Naive thymus-derived CD8-positive, alpha-beta T cell (primary cell): ENCODE data around the gene DLG4. TPM values are rescaled to one million over a fixed set of nuclear protein-coding genes. Genes with fewer than 3 reads are reported as not detected.
"Not testable (repeated sequence)": the region's sequence is repeated elsewhere in the genome, so short reads cannot be mapped to it uniquely, and the experiment has no call there.

Experiments used
- ATAC-seq, 2 donors: fragments of 150-1000 bp; cut with Tn5 transposase in 1 of 2; sonication (Bioruptor Pico), chemical (Tn5 transposase) in 1 of 2; 1 replicate in 1 of 2; 2 replicates in 1 of 2; pipeline ENCODE4 v1.10.0; 2021; ENCODE audit warnings: mild to moderate bottlenecking in 2 of 2, moderate library complexity in 2 of 2
- POLR2A ChIA-PET: fragments of 350-600 bp; sonication (Branson Sonifier 250); formaldehyde crosslinking; loops from one replicate; lab custom pipeline; 2021; ENCODE audit warnings: antibody characterized with exemption; lab: Charles Lee
- DNase-seq, 10 donors: peaks; one replicate each; pipeline versions ENCODE4 v3.0.0 to v3.0.0-alpha.2; 2020 to 2022
- H3K27ac Mint-ChIP-seq, 10 donors: one replicate each; pipeline ENCODE4 v1.8.0; 2020 to 2022; ENCODE audit warnings: mild to moderate bottlenecking in 10 of 10, mixed read lengths in 10 of 10, moderate library complexity in 4 of 10, inconsistent platforms in 1 of 10
- H3K27me3 Mint-ChIP-seq, 5 donors: one replicate each; pipeline ENCODE4 v1.8.0; 2021 to 2022; ENCODE audit warnings: mixed read lengths in 5 of 5
- H3K36me3 Mint-ChIP-seq, 3 donors: one replicate each; pipeline ENCODE4 v1.8.0; 2020 to 2022; ENCODE audit warnings: mixed read lengths in 3 of 3, mild to moderate bottlenecking in 2 of 3, inconsistent platforms in 1 of 3
- H3K4me1 Mint-ChIP-seq, 4 donors: one replicate each; pipeline ENCODE4 v1.8.0; 2021 to 2022; ENCODE audit warnings: mixed read lengths in 4 of 4
- H3K4me3 Mint-ChIP-seq, 10 donors: one replicate each; pipeline ENCODE4 v1.8.0; 2020 to 2022; ENCODE audit warnings: mild to moderate bottlenecking in 10 of 10, mixed read lengths in 10 of 10, moderate library complexity in 6 of 10, inconsistent platforms in 1 of 10
- H3K9me3 Mint-ChIP-seq, 9 donors: one replicate each; pipeline ENCODE4 v1.8.0; 2020 to 2022; ENCODE audit warnings: mixed read lengths in 9 of 9, mild to moderate bottlenecking in 3 of 9, inconsistent platforms in 1 of 9, moderate library complexity in 1 of 9
- polyA plus RNA-seq, 3 donors: library from polyadenylated mRNA; unstranded; fragments of 300-500 nt; fragmentation: Illumina TruSeq; gene quantifications; one replicate each; pipeline ENCODE4 v1.2.3, GENCODE V29; 2021
- total RNA-seq, 8 experiments: library from RNA in 2 of 8; stranded (reverse) in 2 of 8; gene quantifications; one replicate each; pipeline ENCODE4 v1.2.3 and lab custom pipeline; 2021 to 2026

DLG4 gene
- total and polyA plus RNA-seq, 5 experiments from 2014 or later, result 0.24 to 10.2 (median 0.62) TPM

DNA sequence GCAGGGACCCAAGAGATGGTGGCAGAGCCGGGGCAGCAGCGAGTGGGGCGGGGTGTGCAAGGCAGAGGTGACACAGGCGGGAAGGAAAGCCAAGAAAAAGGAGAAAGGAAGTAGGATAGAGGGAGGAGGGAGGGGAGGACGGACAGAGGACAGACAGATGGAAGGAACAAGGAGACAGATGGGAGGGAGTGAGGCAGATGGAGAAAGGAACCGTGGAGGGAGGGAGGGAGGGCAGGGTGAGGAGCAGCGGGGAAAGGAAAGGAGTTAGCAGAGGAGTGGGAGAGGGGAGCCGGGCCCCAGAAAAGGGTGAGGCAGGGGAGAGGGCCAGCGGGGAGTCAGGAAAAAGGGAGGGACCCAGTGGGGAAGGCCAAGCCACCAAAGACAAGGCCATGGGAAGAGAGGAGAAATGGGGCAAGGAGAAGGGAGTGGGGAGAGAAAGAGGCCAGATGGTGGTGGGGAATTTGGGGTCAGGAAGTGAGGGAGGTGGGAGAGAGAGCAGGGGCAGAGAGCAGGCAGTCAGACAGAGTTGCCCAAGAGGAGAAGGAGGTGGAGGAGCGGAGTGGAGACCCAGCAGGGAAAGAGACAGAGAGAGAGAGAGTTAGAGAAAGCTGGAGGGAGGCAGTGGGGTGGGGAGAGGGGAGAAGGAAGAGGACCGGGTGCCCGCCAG is 27.2 kb downstream of the DLG4 start:
- Mint-ChIP-seq H3K27ac (peak overlapping the region in 1 of 10 donors; percentile 34), H3K9me3 (no peaks in the 10 kb centered on the region), H3K4me3 (no peak overlapping the region), H3K36me3 (peaks cover 0 to 23% (median 4%) of the 10 kb centered on the region in 3 donors), H3K4me1 (peaks cover 0 to 4% (median 0%) of the 10 kb centered on the region in 4 donors), H3K27me3 (no peaks in the 10 kb centered on the region)
- no peak for ATAC-seq
- peak in 1 of 10 donors; percentile 19 for DNase-seq
- POLR2A ChIA-PET, result no interaction called here

DNA sequence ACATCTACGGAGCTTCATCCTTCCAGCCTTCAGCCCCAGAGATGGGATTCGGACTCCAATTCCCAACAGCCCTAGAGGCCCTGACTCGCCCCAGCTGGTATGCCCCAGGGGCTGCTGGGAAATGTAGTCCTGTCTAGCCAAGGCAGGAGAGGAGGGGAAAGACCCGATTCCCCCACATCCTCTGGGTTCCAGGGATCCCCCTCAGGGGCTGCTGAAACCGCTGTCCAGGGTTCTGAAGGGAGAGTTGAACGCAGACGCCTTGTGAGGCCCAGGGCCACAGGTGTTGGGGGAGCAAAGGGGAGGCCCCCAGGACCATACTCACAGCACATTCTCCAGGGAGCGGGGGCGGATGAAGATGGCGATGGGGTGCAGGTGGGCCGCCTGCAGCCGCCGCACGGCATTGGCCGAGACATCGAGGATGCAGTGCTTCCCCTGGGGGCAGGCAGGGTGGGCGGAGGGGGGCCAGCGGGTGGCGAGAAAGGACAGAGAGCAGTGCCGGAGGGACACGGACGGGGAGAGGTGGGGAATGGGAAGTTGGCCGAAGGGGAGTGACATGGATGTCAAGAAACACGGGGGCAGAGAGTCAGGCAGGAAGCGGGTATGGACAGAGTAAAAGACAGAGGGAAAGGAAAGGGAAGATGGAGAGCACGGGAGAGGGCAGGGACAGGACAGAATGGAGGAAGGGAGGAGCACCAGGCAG is 27.9 kb downstream of the DLG4 start:
- H3K27me3 Mint-ChIP-seq, result no peaks in the 10 kb centered on the region
- peak; percentile 49 for ATAC-seq
- POLR2A ChIA-PET, result interaction anchor here (0.6 kb wide), 1 partner anchor 10 kb away, joined by 3 read pairs; no protein-coding TSS in a partner anchor

DNA sequence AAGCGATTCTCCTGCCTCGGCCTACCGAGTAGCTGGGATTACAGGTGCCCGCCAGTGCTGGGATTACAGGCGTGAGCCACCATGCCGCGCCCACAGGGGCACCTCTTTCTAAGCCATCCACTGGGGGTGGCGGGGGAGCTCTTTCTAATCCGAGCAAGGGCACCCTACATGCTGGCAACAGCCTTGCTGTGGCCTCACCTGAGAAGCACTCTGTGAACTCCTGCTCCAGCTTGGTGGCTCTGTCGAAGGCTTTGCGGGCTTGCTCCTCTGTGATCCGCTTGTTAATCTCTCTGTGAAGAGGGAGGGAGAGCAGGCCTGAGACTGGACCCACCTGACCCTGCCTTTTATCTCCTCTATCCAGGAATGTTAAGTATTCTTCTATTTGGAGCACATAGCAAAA is 28.6 kb downstream of the DLG4 start:
- peaks cover 4 to 9% (median 6%) of the 10 kb centered on the region in 4 donors for H3K4me1 Mint-ChIP-seq
- POLR2A ChIA-PET, result interaction anchor here (0.6 kb wide), 1 partner anchor 9 kb away, joined by 3 read pairs; no protein-coding TSS in a partner anchor
- H3K9me3 Mint-ChIP-seq, result no peaks in the 10 kb centered on the region
- H3K27ac Mint-ChIP-seq, result no peak overlapping the region
- DNase-seq (peak in 1 of 10 donors; percentile 41), ATAC-seq (no peak)
- H3K4me3 Mint-ChIP-seq, result no peak overlapping the region
- H3K27me3 Mint-ChIP-seq, result no peaks in the 10 kb centered on the region
- peaks cover 0 to 15% (median 2%) of the 10 kb centered on the region in 3 donors for H3K36me3 Mint-ChIP-seq

More for the DNA sequence above, 27.9 kb downstream of the DLG4 start:
- DNase-seq, result peak in 1 of 10 donors; percentile 59
- Mint-ChIP-seq H3K9me3 (no peaks in the 10 kb centered on the region), H3K4me3 (no peak overlapping the region), H3K36me3 (peaks cover 0 to 21% (median 4%) of the 10 kb centered on the region in 3 donors), H3K4me1 (peaks cover 0 to 4% (median under 1%) of the 10 kb centered on the region in 4 donors), H3K27ac (no peak overlapping the region)

DNA sequence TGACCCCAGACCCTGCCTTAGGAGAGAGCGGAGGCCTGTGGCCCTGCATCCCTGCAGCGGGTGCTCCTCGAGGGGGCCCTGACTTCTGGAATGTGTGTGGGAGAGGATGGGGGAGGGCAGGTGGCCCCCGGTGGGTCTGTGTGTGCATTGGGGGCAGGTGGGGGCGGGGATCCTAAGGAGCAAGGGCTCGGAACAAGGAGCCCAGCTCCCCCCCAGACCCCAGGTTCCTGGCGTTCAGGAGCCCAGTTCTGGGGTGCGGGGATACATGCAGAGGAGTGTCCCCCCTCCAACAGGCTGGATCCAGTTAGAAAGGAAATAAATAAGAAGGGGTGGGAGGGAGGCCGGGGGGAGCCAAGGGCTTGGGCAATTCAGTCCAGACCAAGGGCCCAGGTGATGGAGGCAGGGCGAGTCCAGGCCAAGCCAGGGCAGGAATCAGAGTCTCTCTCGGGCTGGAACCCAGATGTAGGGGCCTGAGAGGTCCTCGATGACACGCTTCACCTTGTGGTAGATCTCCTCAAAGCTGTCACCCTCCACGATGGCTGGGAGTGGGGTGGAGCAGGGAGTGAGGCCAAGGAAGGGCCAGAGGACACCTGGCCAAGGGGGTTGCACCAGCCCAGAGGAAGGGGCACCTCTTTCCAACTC is 29.2 kb downstream of the DLG4 start:
- ATAC-seq (no peak), DNase-seq (peak in 1 of 10 donors; percentile 46)
- H3K36me3 Mint-ChIP-seq, result peaks cover 0 to 12% (median 2%) of the 10 kb centered on the region in 3 donors
- no peaks in the 10 kb centered on the region for H3K9me3 Mint-ChIP-seq
- POLR2A ChIA-PET, result no interaction called here
- no peak overlapping the region for H3K27ac Mint-ChIP-seq
- no peak overlapping the region for H3K4me3 Mint-ChIP-seq
- H3K4me1 Mint-ChIP-seq, result peaks cover 4 to 9% (median 6%) of the 10 kb centered on the region in 4 donors
- no peaks in the 10 kb centered on the region for H3K27me3 Mint-ChIP-seq

DNA sequence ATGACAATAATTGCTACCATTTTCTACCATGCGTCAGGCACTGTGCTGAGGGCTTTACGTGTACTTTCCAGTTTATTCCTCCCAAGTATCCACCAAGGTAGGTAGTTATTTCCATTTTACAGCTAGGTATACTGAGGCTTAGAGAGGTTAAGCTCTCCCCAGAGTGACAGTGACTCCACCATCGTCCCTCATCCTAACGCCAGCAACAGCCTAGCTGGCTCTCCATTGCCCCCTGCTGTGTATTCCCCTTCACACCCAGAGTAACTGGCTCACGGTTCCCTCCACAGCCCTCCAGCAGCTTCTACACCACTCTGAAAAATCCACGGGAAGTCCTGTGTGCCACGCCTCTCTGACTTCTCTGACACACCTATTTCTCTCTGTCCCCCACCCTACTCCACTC is 33.4 kb downstream of the DLG4 start:
- Mint-ChIP-seq H3K27ac (peak overlapping the region in 3 of 10 donors; percentile 66 to 82 (median 75)), H3K36me3 (peaks cover 0 to 3% (median 2%) of the 10 kb centered on the region in 3 donors), H3K27me3 (no peaks in the 10 kb centered on the region), H3K4me3 (no peak overlapping the region), H3K4me1 (peaks cover 4 to 7% (median 5%) of the 10 kb centered on the region in 4 donors), H3K9me3 (no peaks in the 10 kb centered on the region)
- POLR2A ChIA-PET, result no interaction called here
- no peak for ATAC-seq
- DNase-seq, result no peak

DNA sequence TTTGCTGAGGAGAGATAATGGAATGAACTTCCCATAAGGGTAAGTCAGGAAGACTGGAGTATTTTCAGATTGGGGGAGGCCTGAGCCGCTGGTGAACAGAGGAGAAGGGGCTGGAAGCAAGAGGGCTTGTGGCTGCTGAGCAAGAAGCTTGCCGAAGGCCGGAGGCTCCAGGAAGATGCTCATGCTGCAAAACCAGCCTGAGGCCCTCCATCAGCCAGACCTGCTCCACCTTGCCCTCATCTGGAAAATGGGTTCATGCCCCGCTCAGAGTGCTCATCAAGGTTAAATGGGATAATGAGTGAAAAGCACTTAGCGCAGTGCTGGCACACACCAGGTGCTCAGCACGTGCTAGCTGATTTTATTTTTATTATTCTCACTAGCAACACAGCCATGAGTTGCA is 35.0 kb downstream of the DLG4 start:
- Mint-ChIP-seq H3K9me3 (no peaks in the 10 kb centered on the region), H3K36me3 (peaks cover 0 to 1% (median 0%) of the 10 kb centered on the region in 3 donors), H3K4me3 (no peak overlapping the region), H3K27me3 (no peaks in the 10 kb centered on the region), H3K27ac (no peak overlapping the region), H3K4me1 (peaks cover 4 to 7% (median 5%) of the 10 kb centered on the region in 4 donors)
- peak in 1 of 10 donors; percentile 31 for DNase-seq
- no peak for ATAC-seq
- POLR2A ChIA-PET, result interaction anchor here (0.6 kb wide), 1 partner anchor 129 kb away, joined by 3 read pairs; no protein-coding TSS in a partner anchor

DNA sequence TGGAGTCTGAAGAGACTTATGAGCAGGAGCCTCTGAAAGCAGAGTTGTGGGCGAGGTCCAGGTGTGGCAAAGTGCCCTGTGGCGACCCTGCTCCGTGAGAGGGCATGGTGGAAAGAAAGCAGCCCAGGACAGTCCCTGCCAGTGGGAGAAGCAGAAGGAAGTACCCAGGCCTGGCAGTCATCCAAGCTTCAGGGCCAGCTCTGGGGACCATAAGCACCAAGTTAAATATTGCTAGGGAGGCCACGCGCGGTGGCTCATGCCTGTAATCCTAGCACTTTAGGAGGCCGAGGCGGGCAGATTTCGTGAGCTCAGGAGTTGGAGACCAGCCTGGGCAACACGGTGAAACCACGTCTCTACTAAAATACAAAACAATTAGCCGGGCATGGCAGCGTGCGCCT is 35.5 kb downstream of the DLG4 start:
- peaks cover 0 to 1% (median 0%) of the 10 kb centered on the region in 5 donors for H3K27me3 Mint-ChIP-seq
- ATAC-seq (no peak), DNase-seq (peak in 1 of 10 donors; percentile 9)
- no peaks in the 10 kb centered on the region for H3K36me3 Mint-ChIP-seq
- POLR2A ChIA-PET, result no interaction called here
- H3K27ac Mint-ChIP-seq, result peak overlapping the region in 1 of 10 donors; percentile 17
- peaks cover 4 to 7% (median 5%) of the 10 kb centered on the region in 4 donors for H3K4me1 Mint-ChIP-seq
- H3K9me3 Mint-ChIP-seq, result no peaks in the 10 kb centered on the region
- H3K4me3 Mint-ChIP-seq, result no peak overlapping the region

DNA sequence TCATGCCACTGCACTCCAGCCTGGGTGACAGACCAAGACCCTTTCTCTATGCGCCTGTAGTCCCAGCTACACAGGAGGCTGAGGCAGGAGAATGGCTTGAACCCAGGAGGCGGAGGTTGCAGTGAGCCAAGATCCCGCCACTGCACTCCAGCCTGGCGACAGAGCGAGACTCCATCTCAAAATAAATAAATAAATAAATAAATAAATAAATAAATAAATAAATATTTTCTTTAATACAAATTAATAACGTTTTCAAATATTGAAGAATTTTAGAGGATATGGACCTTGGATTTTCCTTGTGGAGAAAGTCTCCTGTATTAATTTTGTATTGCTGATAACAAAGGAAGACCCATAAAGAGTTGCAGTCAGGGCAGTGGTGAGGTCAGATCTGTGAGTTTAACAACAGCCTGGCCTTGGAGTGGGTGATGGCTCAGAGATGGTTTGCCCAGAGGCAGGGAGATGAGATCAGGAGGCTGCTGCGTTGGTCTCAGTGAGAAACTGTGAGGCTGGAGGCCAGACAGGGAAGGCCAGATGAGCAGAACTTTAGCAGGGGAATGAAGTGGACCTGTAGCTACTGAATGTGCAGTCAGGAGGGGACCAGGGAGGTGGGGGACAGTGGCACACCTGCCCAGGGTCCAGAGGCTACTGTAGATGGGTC is 36.1 kb downstream of the DLG4 start:
- Mint-ChIP-seq H3K9me3 (no peaks in the 10 kb centered on the region), H3K27ac (peak overlapping the region in 1 of 10 donors; percentile 17), H3K4me3 (no peak overlapping the region), H3K27me3 (peaks cover 0 to 1% (median 0%) of the 10 kb centered on the region in 5 donors), H3K4me1 (peaks cover 4 to 7% (median 5%) of the 10 kb centered on the region in 4 donors), H3K36me3 (no peaks in the 10 kb centered on the region)
- no peak for ATAC-seq
- POLR2A ChIA-PET, result interaction anchor here (0.7 kb wide), 1 partner anchor 114 kb away, joined by 3 read pairs; no protein-coding TSS in a partner anchor
- peak in 1 of 10 donors; percentile 21 for DNase-seq

DNA sequence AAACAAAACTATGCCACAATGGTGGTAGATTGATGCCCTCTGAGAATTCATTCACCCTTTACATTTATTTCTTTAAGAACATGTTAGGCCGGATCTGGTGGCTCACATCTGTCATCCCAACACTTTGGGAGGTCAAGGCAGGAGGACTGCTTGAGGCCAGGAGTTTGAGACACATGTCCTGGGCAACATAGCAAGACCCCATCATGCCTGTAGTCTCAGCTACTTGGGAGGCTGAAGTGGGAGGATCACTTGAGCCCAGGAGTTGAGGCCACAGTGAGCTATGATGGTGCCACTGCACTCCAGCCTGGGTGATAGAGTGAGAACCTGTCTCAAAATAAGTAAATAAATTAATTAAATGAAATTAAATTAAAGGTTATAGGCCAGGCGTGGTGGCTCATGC is 37.5 kb downstream of the DLG4 start:
- not testable (repeated sequence) for H3K4me3 Mint-ChIP-seq, H3K36me3 Mint-ChIP-seq, H3K27ac Mint-ChIP-seq, ATAC-seq, H3K9me3 Mint-ChIP-seq
- peak in 1 of 10 donors; percentile 31 for DNase-seq
- Mint-ChIP-seq H3K4me1 (peaks cover 12 to 16% (median 16%) of the 10 kb centered on the region in 4 donors), H3K27me3 (peaks cover 0 to 10% (median 4%) of the 10 kb centered on the region in 5 donors)
- POLR2A ChIA-PET, result interaction anchor here (1.1 kb wide), 1 partner anchor 9 kb away, joined by 3 read pairs; no protein-coding TSS in a partner anchor

DNA sequence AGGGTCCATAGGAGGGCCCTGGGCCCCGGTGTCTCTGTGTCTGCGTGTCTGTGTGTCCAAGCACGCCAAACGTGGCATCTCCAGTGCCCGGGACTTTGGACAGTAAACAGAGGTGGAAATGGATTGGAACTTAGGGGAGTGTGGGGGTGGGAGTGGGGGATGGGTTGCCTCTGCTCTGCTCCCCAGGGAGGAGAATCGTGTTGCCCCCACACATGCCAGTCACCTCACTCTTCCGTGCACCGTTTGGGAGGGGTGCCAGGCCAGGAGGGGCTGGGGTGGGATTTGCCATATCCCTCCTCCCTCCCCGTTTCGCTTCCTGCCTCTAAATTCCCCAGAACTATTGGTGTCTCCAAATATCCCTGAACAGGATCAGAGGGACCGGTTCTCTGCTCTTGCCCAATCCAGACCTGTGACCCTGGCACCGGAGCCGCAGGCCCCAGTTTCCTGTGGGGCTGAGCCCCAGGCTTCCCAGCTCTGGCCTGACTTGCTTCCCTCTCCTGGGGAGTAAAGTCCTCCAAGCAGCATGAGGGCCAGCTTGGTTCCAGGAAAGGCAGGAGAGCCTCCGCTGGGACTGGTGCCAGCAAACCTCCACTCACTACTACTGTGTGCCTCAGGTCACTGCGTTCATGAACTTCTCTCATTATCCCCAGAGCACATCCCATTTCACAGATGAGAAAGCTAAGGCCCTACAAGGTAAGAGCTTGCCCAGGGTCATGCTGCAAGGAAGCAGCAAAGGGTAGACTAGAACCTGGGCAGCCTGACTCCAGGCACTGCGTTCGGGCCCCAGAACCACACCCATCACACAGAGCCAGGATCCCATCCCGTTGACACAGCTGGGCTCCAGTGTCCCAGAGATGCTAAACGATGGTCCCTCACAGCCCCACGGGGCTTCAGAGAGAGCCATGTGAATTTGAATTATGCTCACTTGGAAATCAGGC is 40.0 kb downstream of the DLG4 start, which contains the start of gene ASGR1:
Gene ASGR1 (minus strand): TSS at position 54 of the 938 bp plus-strand sequence. CDS start 807 bp downstream, outside the sequence.
- H3K36me3 Mint-ChIP-seq, result no peaks in the 10 kb centered on the region
- POLR2A ChIA-PET, result interaction anchor here (0.7 to 1.0 kb wide), 2 partner anchors 144 to 395 kb away, joined by 3 read pairs; partner anchors contain the start of gene SLC16A13
- H3K27me3 Mint-ChIP-seq, result peaks cover 0 to 10% (median 4%) of the 10 kb centered on the region in 5 donors
- H3K4me1 Mint-ChIP-seq, result peaks cover 7 to 12% (median 10%) of the 10 kb centered on the region in 4 donors
- peak in 1 of 10 donors; percentile 18 for DNase-seq
- no peaks in the 10 kb centered on the region for H3K9me3 Mint-ChIP-seq
- ATAC-seq, result no peak
- H3K4me3 Mint-ChIP-seq, result peak within 1 kb of the TSS; percentile 26 to 88 (median 78)
- H3K27ac Mint-ChIP-seq, result peak within 1 kb of the TSS in 4 of 10 donors; percentile 37 to 74 (median 66)

DNA sequence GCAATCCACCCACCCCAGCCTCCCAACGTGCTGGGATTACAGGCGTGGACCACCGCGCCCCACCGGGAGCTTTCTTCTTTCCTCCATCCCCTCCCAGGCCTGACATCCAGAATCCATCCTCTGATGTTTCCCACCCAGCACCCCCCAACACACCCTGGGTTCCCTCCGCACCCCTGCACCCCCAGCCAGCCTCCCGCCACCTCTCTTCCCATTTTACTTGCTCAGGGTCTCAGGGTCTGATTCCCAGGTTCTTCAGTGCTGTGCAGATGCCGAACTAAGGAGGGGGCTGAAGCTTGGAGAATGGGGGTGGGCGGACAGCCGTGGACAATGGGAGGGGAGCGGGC is 40.7 kb downstream of the DLG4 start:
- H3K27me3 Mint-ChIP-seq, result peaks cover 0 to 10% (median 4%) of the 10 kb centered on the region in 5 donors
- H3K9me3 Mint-ChIP-seq, result no peaks in the 10 kb centered on the region
- H3K27ac Mint-ChIP-seq, result no peak overlapping the region
- ATAC-seq (no peak), DNase-seq (peak in 1 of 10 donors; percentile 53)
- peaks cover 7 to 12% (median 10%) of the 10 kb centered on the region in 4 donors for H3K4me1 Mint-ChIP-seq
- POLR2A ChIA-PET, result interaction anchor here (0.7 kb wide), 1 partner anchor 30 kb away, joined by 6 read pairs; no protein-coding TSS in a partner anchor
- H3K4me3 Mint-ChIP-seq, result no peak overlapping the region
- no peaks in the 10 kb centered on the region for H3K36me3 Mint-ChIP-seq
